Gastrocnemius medialis (tissue), 4 donors: Measurements from ENCODE around the gene NEO1. TPM values are rescaled to one million over a fixed set of nuclear protein-coding genes. Genes with fewer than 3 reads are reported as not detected.
"Not testable (repeated sequence)": the region's sequence is repeated elsewhere in the genome, so short reads cannot be mapped to it uniquely, and the experiment has no call there.

Experiments
- ATAC-seq, 2 donors: fragments of 150-250 bp; one replicate each; pipeline ENCODE4 v1.9.1; 2016
- DNase-seq, 2 donors: peaks; one replicate each; pipeline ENCODE4 v3.0.0-alpha.2; 2019
- H3K27ac ChIP-seq, 4 donors: fragments of 200-600 bp; sonication (generic); 1 replicate in 1 of 4; 2 replicates in 3 of 4; pipeline ENCODE4 v1.5.1; 2016 to 2018; ENCODE audit warnings: mild to moderate bottlenecking in 2 of 4, moderate library complexity in 1 of 4
- H3K27me3 ChIP-seq, 3 donors: fragments of 200-600 bp; sonication (generic) in 2 of 3; 1 replicate in 1 of 3; 2 replicates in 2 of 3; pipeline versions ENCODE4 v1.5.1 to v1.6.0; 2016 to 2019; ENCODE audit warnings: mild to moderate bottlenecking in 1 of 3, moderate library complexity in 1 of 3
- H3K36me3 ChIP-seq, 2 donors: fragments of 200-600 bp; sonication (generic) in 1 of 2; one replicate each; pipeline ENCODE4 v1.5.1; 2017 to 2018
- H3K4me1 ChIP-seq, 2 donors: fragments of 200-600 bp; sonication (generic) in 1 of 2; one replicate each; pipeline ENCODE4 v1.5.1; 2016 to 2017; ENCODE audit warnings: mild to moderate bottlenecking in 2 of 2
- H3K4me3 ChIP-seq, 4 donors: fragments of 200-600 bp; sonication (generic) in 3 of 4; 1 replicate in 1 of 4; 2 replicates in 3 of 4; pipeline ENCODE4 v1.5.1; 2016 to 2019; ENCODE audit warnings: mild to moderate bottlenecking in 2 of 4
- H3K9me3 ChIP-seq, 3 donors: fragments of 200-600 bp; sonication (generic) in 2 of 3; 1 replicate in 1 of 3; 2 replicates in 2 of 3; pipeline ENCODE4 v1.5.1; 2016 to 2019
- CTCF ChIP-seq, 5 experiments: fragments of 450-650 bp in 3 of 5; fragments of 200-600 bp in 2 of 5; sonication (generic) in 2 of 5; IDR thresholded peaks in 4 of 5; conservative IDR thresholded peaks in 1 of 5; 1 replicate in 4 of 5; 2 replicates in 1 of 5; pipeline ENCODE4 v1.5.1; 2016 to 2019; ENCODE audit warnings: antibody characterized with exemption in 5 of 5, mild to moderate bottlenecking in 3 of 5, moderate library complexity in 3 of 5
- POLR2A ChIP-seq, 2 donors: fragments of 450-650 bp; IDR thresholded peaks; one replicate each; pipeline ENCODE4 v1.6.1; 2017; ENCODE audit warnings: antibody characterized with exemption in 2 of 2, mild to moderate bottlenecking in 2 of 2, moderate library complexity in 2 of 2
- in situ Hi-C, 4 donors: fragments of 200-750 bp; cut with MboI; loops; one replicate each; pipeline versions ENCODE4 v1.15.0 to v1.8.0; 2017; ENCODE audit warnings: low sequenced_read_pairs in 4 of 4
- intact Hi-C: fragments of 100-400 bp; cut with DNase I; formaldehyde crosslinking; loops from one replicate; pipeline ENCODE4 v1.15.1; 2023; ENCODE audit warnings: low total_unique reads
- total RNA-seq, 4 donors: library from RNA; depleted of rRNA; stranded (reverse); fragments of >200 nt; gene quantifications; one replicate each; pipeline versions ENCODE4 v1.1.0 to v1.2.3, GENCODE V29; 2016

NEO1 gene
- total RNA-seq, 4 donors from 2014 or later = 13.8 to 32.0 (median 20.3) TPM

GRCh38 chr15:73156431-73157191 is 104.3 kb downstream of the NEO1 start:
- in situ Hi-C loops (no loop called here), intact Hi-C loops (no loop called here)
- DNase-seq (no peak), ATAC-seq (no peak)
- Histone ChIP-seq H3K9me3 (peaks cover 0 to 4% (median 0%) of the 10 kb centered on the region in 3 donors), H3K4me1 (peaks cover 25 to 28% of the 10 kb centered on the region in 2 donors), H3K27me3 (no peaks in the 10 kb centered on the region), H3K36me3 (no peaks in the 10 kb centered on the region), H3K27ac (no peak overlapping the region), H3K4me3 (no peak overlapping the region)
- TF ChIP-seq CTCF (IDR thresholded peaks at IDR 0.05 in 4 of 5, conservative IDR thresholded peaks at IDR 0.05 in 1 of 5) = no peak

- H3K36me3 ChIP-seq = no peaks in the 10 kb centered on the region
- H3K4me1 ChIP-seq = peaks cover 12 to 18% of the 10 kb centered on the region in 2 donors
- ATAC-seq = no peak
- no peak for DNase-seq
- in situ Hi-C loops = no loop called here
- no peaks in the 10 kb centered on the region for H3K27me3 ChIP-seq
- TF ChIP-seq POLR2A (IDR thresholded peaks at IDR 0.05) (no peak), CTCF (IDR thresholded peaks at IDR 0.05 in 4 of 5, conservative IDR thresholded peaks at IDR 0.05 in 1 of 5) (no peak)
- H3K4me3 ChIP-seq = no peak overlapping the region
- intact Hi-C loops = no loop called here
- no peaks in the 10 kb centered on the region for H3K9me3 ChIP-seq
- no peak overlapping the region for H3K27ac ChIP-seq
These were observed 109.3 kb downstream of the NEO1 start for GRCh38 chr15:73161546-73161945.

GRCh38 chr15:73165435-73165834 is 113.2 kb downstream of the NEO1 start:
- peaks cover 12 to 18% of the 10 kb centered on the region in 2 donors for H3K4me1 ChIP-seq
- no peaks in the 10 kb centered on the region for H3K27me3 ChIP-seq
- no peaks in the 10 kb centered on the region for H3K36me3 ChIP-seq
- no peak for ATAC-seq
- TF ChIP-seq CTCF (IDR thresholded peaks at IDR 0.05 in 4 of 5, conservative IDR thresholded peaks at IDR 0.05 in 1 of 5) (no peak), POLR2A (IDR thresholded peaks at IDR 0.05) (no peak)
- in situ Hi-C loops (no loop called here), intact Hi-C loops (no loop called here)
- H3K9me3 ChIP-seq = no peaks in the 10 kb centered on the region
- no peak overlapping the region for H3K4me3 ChIP-seq
- no peak for DNase-seq
- H3K27ac ChIP-seq = no peak overlapping the region

- no peaks in the 10 kb centered on the region for H3K9me3 ChIP-seq
- no peaks in the 10 kb centered on the region for H3K27me3 ChIP-seq
- intact Hi-C loops = no loop called here
- H3K4me1 ChIP-seq = peaks cover 12 to 18% of the 10 kb centered on the region in 2 donors
- TF ChIP-seq CTCF (IDR thresholded peaks at IDR 0.05 in 4 of 5, conservative IDR thresholded peaks at IDR 0.05 in 1 of 5) (no peak), POLR2A (IDR thresholded peaks at IDR 0.05) (no peak)
- ATAC-seq (no peak), DNase-seq (no peak)
- no peaks in the 10 kb centered on the region for H3K36me3 ChIP-seq
- no peak overlapping the region for H3K4me3 ChIP-seq
- in situ Hi-C loops = no loop called here
- no peak overlapping the region for H3K27ac ChIP-seq
These were observed 113.6 kb downstream of the NEO1 start for GRCh38 chr15:73165844-73166243.

GRCh38 chr15:73166711-73167110 is 114.4 kb downstream of the NEO1 start:
- H3K27ac ChIP-seq, in situ Hi-C loops, H3K4me3 ChIP-seq, DNase-seq, H3K36me3 ChIP-seq, H3K27me3 ChIP-seq, intact Hi-C loops, H3K9me3 ChIP-seq, ATAC-seq: not testable (repeated sequence)
- peaks cover 4 to 10% of the 10 kb centered on the region in 2 donors for H3K4me1 ChIP-seq
